ENCODE measurements around the gene TRPM2.
A peak's percentile ranks its signal among the peaks of the same experiment; 100 is the strongest.

Gene TRPM2

GRCh38 chr21:44466351-44466954, 113.0 kb downstream of the TRPM2 start:
- no peak for DNase-seq

- DNase-seq: no peak
These were observed 113.8 kb downstream of the TRPM2 start for GRCh38 chr21:44466996-44467858.

GRCh38 chr21:44467859-44468195, 114.4 kb downstream of the TRPM2 start:
- DNase-seq: no peak

GRCh38 chr21:44471341-44471740, 117.9 kb downstream of the TRPM2 start:
- DNase-seq: no peak

- no peak for DNase-seq
These were observed 118.6 kb downstream of the TRPM2 start for GRCh38 chr21:44471996-44472395.

GRCh38 chr21:44473915-44474555, 120.6 kb downstream of the TRPM2 start:
- no peak for DNase-seq

- DNase-seq: no peak
These were observed 121.9 kb downstream of the TRPM2 start for GRCh38 chr21:44475266-44475845.

- DNase-seq: no peak
These were observed 123.7 kb downstream of the TRPM2 start for GRCh38 chr21:44477131-44477530.

- no peak for DNase-seq
These were observed 124.3 kb downstream of the TRPM2 start for GRCh38 chr21:44477712-44478111.

GRCh38 chr21:44478124-44478800, 124.8 kb downstream of the TRPM2 start:
- DNase-seq: no peak

GRCh38 chr21:44478801-44479167, 125.4 kb downstream of the TRPM2 start:
- no peak for DNase-seq

GRCh38 chr21:44479556-44480199, 126.3 kb downstream of the TRPM2 start:
- DNase-seq: peak; percentile 6

GRCh38 chr21:44480200-44481053, 127.0 kb downstream of the TRPM2 start:
- no peak for DNase-seq

- no peak for DNase-seq
These were observed 129.3 kb downstream of the TRPM2 start for GRCh38 chr21:44482581-44483287.

GRCh38 chr21:44483288-44484237, 130.1 kb downstream of the TRPM2 start:
- no peak for DNase-seq

- DNase-seq: no peak
These were observed 131.3 kb downstream of the TRPM2 start for GRCh38 chr21:44484498-44485253.

GRCh38 chr21:44485254-44485793, 131.9 kb downstream of the TRPM2 start:
- DNase-seq: peak; percentile 40

- no peak for DNase-seq
These were observed 132.4 kb downstream of the TRPM2 start for GRCh38 chr21:44485796-44486195.

- no peak for DNase-seq
These were observed 132.9 kb downstream of the TRPM2 start for GRCh38 chr21:44486302-44486701.
